Mucosa of stomach (tissue), 1 donor: ENCODE measurements around the gene FARSB.

Source experiments
- H3K27me3 ChIP-seq: one replicate; pipeline ENCODE4 v1.7.0; 2013; ENCODE audit warnings: mild to moderate bottlenecking, low read length; ENCODE audit not compliant: control insufficient read depth, insufficient read depth
- H3K36me3 ChIP-seq: one replicate; pipeline ENCODE4 v1.7.0; 2013; ENCODE audit warnings: low read length; ENCODE audit not compliant: control insufficient read depth, insufficient read depth
- H3K4me1 ChIP-seq: one replicate; pipeline ENCODE4 v1.7.0; 2013; ENCODE audit warnings: mild to moderate bottlenecking, low read length; ENCODE audit not compliant: control insufficient read depth, insufficient read depth
- H3K4me3 ChIP-seq: one replicate; pipeline ENCODE4 v1.7.0; 2013; ENCODE audit warnings: low read length
- H3K9ac ChIP-seq: one replicate; pipeline ENCODE4 v1.7.0; 2013; ENCODE audit warnings: mild to moderate bottlenecking, low read length, moderate library complexity
- H3K9me3 ChIP-seq: one replicate; pipeline ENCODE4 v1.7.0; 2013; ENCODE audit warnings: mild to moderate bottlenecking, low read length, moderate library complexity; ENCODE audit not compliant: control insufficient read depth
- donor health status: Pancreatic carcinoma.

Gene FARSB

GRCh38 chr2:222621893-222622292 is 34.0 kb downstream of the FARSB start:
- H3K27me3 ChIP-seq: no peaks in the 10 kb centered on the region
- no peaks in the 10 kb centered on the region for H3K36me3 ChIP-seq
- H3K4me3 ChIP-seq: no peak overlapping the region
- no peaks in the 10 kb centered on the region for H3K9me3 ChIP-seq
- no peak overlapping the region for H3K9ac ChIP-seq
- H3K4me1 ChIP-seq: no peaks in the 10 kb centered on the region

GRCh38 chr2:222615320-222615719 is 40.6 kb downstream of the FARSB start:
- Histone ChIP-seq H3K9ac (no peak overlapping the region), H3K9me3 (no peaks in the 10 kb centered on the region), H3K4me1 (no peaks in the 10 kb centered on the region), H3K27me3 (no peaks in the 10 kb centered on the region), H3K36me3 (no peaks in the 10 kb centered on the region), H3K4me3 (no peak overlapping the region)

GRCh38 chr2:222613715-222614331 is 42.1 kb downstream of the FARSB start:
- H3K36me3 ChIP-seq: no peaks in the 10 kb centered on the region
- no peaks in the 10 kb centered on the region for H3K9me3 ChIP-seq
- no peaks in the 10 kb centered on the region for H3K27me3 ChIP-seq
- H3K9ac ChIP-seq: no peak overlapping the region
- H3K4me3 ChIP-seq: no peak overlapping the region
- H3K4me1 ChIP-seq: no peaks in the 10 kb centered on the region

- Histone ChIP-seq H3K27me3 (no peaks in the 10 kb centered on the region), H3K9me3 (no peaks in the 10 kb centered on the region), H3K36me3 (no peaks in the 10 kb centered on the region), H3K4me3 (no peak overlapping the region), H3K9ac (no peak overlapping the region), H3K4me1 (no peaks in the 10 kb centered on the region)
These were observed 44.2 kb downstream of the FARSB start for GRCh38 chr2:222611684-222612083.

- no peak overlapping the region for H3K4me3 ChIP-seq
- H3K36me3 ChIP-seq: no peaks in the 10 kb centered on the region
- H3K9ac ChIP-seq: no peak overlapping the region
- no peaks in the 10 kb centered on the region for H3K9me3 ChIP-seq
- no peaks in the 10 kb centered on the region for H3K4me1 ChIP-seq
- H3K27me3 ChIP-seq: no peaks in the 10 kb centered on the region
These were observed 45.1 kb downstream of the FARSB start for GRCh38 chr2:222610746-222611145.

- Histone ChIP-seq H3K9me3 (no peaks in the 10 kb centered on the region), H3K27me3 (no peaks in the 10 kb centered on the region), H3K36me3 (no peaks in the 10 kb centered on the region), H3K9ac (no peak overlapping the region), H3K4me1 (no peaks in the 10 kb centered on the region), H3K4me3 (no peak overlapping the region)
These were observed 46.5 kb downstream of the FARSB start for GRCh38 chr2:222609381-222609780.

- H3K36me3 ChIP-seq: no peaks in the 10 kb centered on the region
- no peaks in the 10 kb centered on the region for H3K4me1 ChIP-seq
- no peak overlapping the region for H3K4me3 ChIP-seq
- H3K9ac ChIP-seq: no peak overlapping the region
- no peaks in the 10 kb centered on the region for H3K27me3 ChIP-seq
- no peaks in the 10 kb centered on the region for H3K9me3 ChIP-seq
These were observed 47.8 kb downstream of the FARSB start for GRCh38 chr2:222608081-222608480.

GRCh38 chr2:222606306-222606705 is 49.6 kb downstream of the FARSB start:
- Histone ChIP-seq H3K4me1 (no peaks in the 10 kb centered on the region), H3K36me3 (no peaks in the 10 kb centered on the region), H3K9me3 (no peaks in the 10 kb centered on the region), H3K27me3 (no peaks in the 10 kb centered on the region), H3K9ac (no peak overlapping the region), H3K4me3 (no peak overlapping the region)

GRCh38 chr2:222604749-222605515 is 51.0 kb downstream of the FARSB start:
- no peak overlapping the region for H3K9ac ChIP-seq
- H3K27me3 ChIP-seq: no peaks in the 10 kb centered on the region
- H3K4me3 ChIP-seq: no peak overlapping the region
- no peaks in the 10 kb centered on the region for H3K4me1 ChIP-seq
- H3K9me3 ChIP-seq: no peaks in the 10 kb centered on the region
- no peaks in the 10 kb centered on the region for H3K36me3 ChIP-seq

- Histone ChIP-seq H3K4me1 (no peaks in the 10 kb centered on the region), H3K36me3 (no peaks in the 10 kb centered on the region)
These were observed 52.4 kb downstream of the FARSB start for GRCh38 chr2:222603501-222603900.

GRCh38 chr2:222598611-222599010 is 57.3 kb downstream of the FARSB start:
- Histone ChIP-seq H3K27me3 (no peaks in the 10 kb centered on the region), H3K36me3 (no peaks in the 10 kb centered on the region)

More at GRCh38 chr2:222603501-222603900, 52.4 kb downstream of the FARSB start:
- H3K4me3 ChIP-seq: no peak overlapping the region
- H3K27me3 ChIP-seq: no peaks in the 10 kb centered on the region
- no peaks in the 10 kb centered on the region for H3K9me3 ChIP-seq
- no peak overlapping the region for H3K9ac ChIP-seq

GRCh38 chr2:222595581-222595980 is 60.3 kb downstream of the FARSB start:
- Histone ChIP-seq H3K9ac (no peak overlapping the region), H3K36me3 (no peaks in the 10 kb centered on the region), H3K4me1 (no peaks in the 10 kb centered on the region), H3K9me3 (no peaks in the 10 kb centered on the region), H3K4me3 (no peak overlapping the region), H3K27me3 (no peaks in the 10 kb centered on the region)

More at GRCh38 chr2:222598611-222599010, 57.3 kb downstream of the FARSB start:
- Histone ChIP-seq H3K4me3 (no peak overlapping the region), H3K4me1 (no peaks in the 10 kb centered on the region), H3K9me3 (no peaks in the 10 kb centered on the region), H3K9ac (no peak overlapping the region)
